K562 (cell line): ENCODE measurements around the gene ACAD10. TPM values are rescaled to one million over a fixed set of nuclear protein-coding genes. Genes with fewer than 3 reads are reported as not detected.

Experiments
- CAMTA2 ChIP-seq: fragments of 250-450 bp; sonication (Bioruptor Pico); conservative IDR thresholded peaks from 2 replicates; pipeline ENCODE4 v1.5.1; 2022
- FOXA3 ChIP-seq, 2 experiments: fragments of 450-650 bp in 1 of 2; sonication (generic) in 1 of 2; formaldehyde crosslinking; IDR thresholded peaks in 1 of 2; conservative IDR thresholded peaks in 1 of 2; 2 replicates each; pipeline versions ENCODE4 v1.4.0 to v1.8.0; 2020 to 2022; ENCODE audit warnings: mild to moderate bottlenecking in 2 of 2, missing genetic modification reagents in 1 of 2
- HDAC8 ChIP-seq: fragments of 450-650 bp; IDR thresholded peaks from 2 replicates; pipeline ENCODE4 v1.6.1; 2016; ENCODE audit warnings: mild to moderate bottlenecking, missing genetic modification characterization, moderate library complexity, missing compliant biosample characterization
- HMGN3 ChIP-seq: IDR thresholded peaks from 2 replicates; pipeline ENCODE4 v1.6.1; 2011; ENCODE audit warnings: borderline replicate concordance, low read depth, mild to moderate bottlenecking, mixed read lengths, low read length; ENCODE audit not compliant: insufficient read length; ENCODE audit errors: extremely low read depth
- KDM4B ChIP-seq, 2 experiments: fragments of 450-650 bp in 1 of 2; sonication (generic) in 1 of 2; IDR thresholded peaks; 2 replicates each; pipeline ENCODE4 v1.6.1; 2016 to 2017; ENCODE audit warnings: borderline replicate concordance in 2 of 2, antibody characterized with exemption in 1 of 2, low read depth in 1 of 2, mild to moderate bottlenecking in 1 of 2
- KLF13 ChIP-seq: fragments of 450-650 bp; IDR thresholded peaks from 2 replicates; pipeline ENCODE4 v1.6.1; 2016; ENCODE audit warnings: missing genetic modification characterization, low read depth, mild to moderate bottlenecking, missing compliant biosample characterization, moderate library complexity, borderline replicate concordance
- KLF6 ChIP-seq: fragments of 250-450 bp; sonication (Bioruptor Pico); IDR thresholded peaks from 2 replicates; pipeline ENCODE4 v1.4.0; 2020; ENCODE audit warnings: mild to moderate bottlenecking, moderate library complexity, borderline replicate concordance
- MEF2D ChIP-seq: conservative IDR thresholded peaks from 2 replicates; pipeline ENCODE4 v1.6.1; 2016; ENCODE audit warnings: low read depth, missing genetic modification characterization, missing compliant biosample characterization
- MTF1 ChIP-seq: fragments of 250-450 bp; sonication (Bioruptor Pico); IDR thresholded peaks from 2 replicates; pipeline ENCODE4 v1.9.0; 2021; ENCODE audit warnings: moderate library complexity, mild to moderate bottlenecking, inconsistent platforms, borderline replicate concordance
- NEUROD1 ChIP-seq: fragments of 150-350 bp; IDR thresholded peaks from 2 replicates; pipeline ENCODE4 v1.6.1; 2014; ENCODE audit warnings: borderline replicate concordance, low read length, low read depth; ENCODE audit not compliant: partially characterized antibody
- NFYB ChIP-seq: IDR thresholded peaks from 2 replicates; pipeline ENCODE4 v1.6.1; 2011; ENCODE audit warnings: mild to moderate bottlenecking, moderate library complexity; ENCODE audit not compliant: insufficient read length; ENCODE audit errors: extremely low read depth
- POLR2AphosphoS2 ChIP-seq: IDR thresholded peaks from 2 replicates; pipeline ENCODE4 v1.6.1; 2012; ENCODE audit warnings: low read length, improper control_type of control experiment
- SRSF7 ChIP-seq: fragments of 200-400 bp; formaldehyde crosslinking; optimal IDR thresholded peaks from 2 replicates; pipeline ENCODE3; 2017; ENCODE audit warnings: mild to moderate bottlenecking, low read depth, low read length
- TRIM24 ChIP-seq, 2 experiments: fragments of 450-650 bp; IDR thresholded peaks; 2 replicates each; pipeline ENCODE4 v1.6.1; 2016
- polyA plus RNA-seq, 8 experiments: library from polyadenylated mRNA; depleted of rRNA in 4 of 8; stranded (reverse) in 5 of 8; unstranded in 3 of 8; fragments of >200 nt; fragmentation: Nextera tagmentation in 2 of 8; fragmentation: Illumina TruSeq in 1 of 8; extraction: Ambion mirVana in 2 of 8; extraction: Trizol in 1 of 8; gene quantifications; 2 replicates each; pipeline versions ENCODE4 v1.2.1 to v1.2.3, GENCODE V29; 2011 to 2014; ENCODE audit warnings: inconsistent platforms in 1 of 8, missing spikeins in 1 of 8
- total RNA-seq, 7 experiments: library from RNA; depleted of rRNA in 6 of 7; stranded (reverse); fragments of >200 nt in 6 of 7; fragmentation: Illumina TruSeq in 2 of 7; extraction: Trizol in 2 of 7; gene quantifications; 2 replicates each; pipeline versions ENCODE4 v1.2.1 to v1.2.3, GENCODE V29; 2011 to 2021; ENCODE audit warnings: low replicate concordance in 1 of 7
- TF ChIP-seq, protein P1 (sequence below): fragments of 250-450 bp; sonication (Bioruptor Pico); IDR thresholded peaks from 2 replicates; pipeline ENCODE4 v1.8.0; 2022; ENCODE audit warnings: inconsistent platforms
- TF ChIP-seq, protein P2 (sequence below): IDR thresholded peaks from 2 replicates; pipeline ENCODE4 v1.6.1; 2012; ENCODE audit warnings: low read depth, low read length, improper control_type of control experiment, borderline replicate concordance
- TF ChIP-seq, protein P3 (sequence below): fragments of 450-650 bp; IDR thresholded peaks from 2 replicates; pipeline ENCODE4 v1.6.1; 2017; ENCODE audit warnings: antibody characterized with exemption
- TF ChIP-seq, protein P4 (sequence below): sonication (generic); formaldehyde crosslinking; IDR thresholded peaks from 2 replicates; pipeline ENCODE4 v1.4.0; 2020; ENCODE audit warnings: mild to moderate bottlenecking, missing genetic modification reagents

Gene ACAD10
- total and polyA plus RNA-seq, 9 of the 15 experiments (the other 6 are each of a cell fraction or from before 2014, with no cell fraction given) = 2.3 to 19.2 (median 12.0) TPM

- TF ChIP-seq, protein P1, sequence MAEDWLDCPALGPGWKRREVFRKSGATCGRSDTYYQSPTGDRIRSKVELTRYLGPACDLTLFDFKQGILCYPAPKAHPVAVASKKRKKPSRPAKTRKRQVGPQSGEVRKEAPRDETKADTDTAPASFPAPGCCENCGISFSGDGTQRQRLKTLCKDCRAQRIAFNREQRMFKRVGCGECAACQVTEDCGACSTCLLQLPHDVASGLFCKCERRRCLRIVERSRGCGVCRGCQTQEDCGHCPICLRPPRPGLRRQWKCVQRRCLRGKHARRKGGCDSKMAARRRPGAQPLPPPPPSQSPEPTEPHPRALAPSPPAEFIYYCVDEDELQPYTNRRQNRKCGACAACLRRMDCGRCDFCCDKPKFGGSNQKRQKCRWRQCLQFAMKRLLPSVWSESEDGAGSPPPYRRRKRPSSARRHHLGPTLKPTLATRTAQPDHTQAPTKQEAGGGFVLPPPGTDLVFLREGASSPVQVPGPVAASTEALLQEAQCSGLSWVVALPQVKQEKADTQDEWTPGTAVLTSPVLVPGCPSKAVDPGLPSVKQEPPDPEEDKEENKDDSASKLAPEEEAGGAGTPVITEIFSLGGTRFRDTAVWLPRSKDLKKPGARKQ (CRISPR knock-in tag) = no peak
- TF ChIP-seq SRSF7 (no peak), KLF13 (tag) (no peak), KLF6 (CRISPR knock-in tag) (no peak), HMGN3 (peak; percentile 74), NEUROD1 (no peak), KDM4B (IDR thresholded peaks at IDR 0.05; ENCODE audit: borderline replicate concordance in 2 of 2, low read depth in 1 of 2) (no peak), NFYB (peak; percentile 71), HDAC8 (tag) (0 out of 2 replicates have a peak, but pooled peaks have one; percentile 29), FOXA3 (CRISPR knock-in tag; conservative IDR thresholded peaks at IDR 0.05 in 1 of 2, IDR thresholded peaks at IDR 0.05 in 1 of 2) (peak in 1 of 2 experiments; percentile 70; a peak in 2 of 4 replicates), POLR2AphosphoS2 (peak; percentile 67; the same call in 1 of the 2 replicates), CAMTA2 (CRISPR knock-in tag) (no peak), MTF1 (CRISPR knock-in tag) (0 out of 2 replicates have a peak, but pooled peaks have one; percentile 5), TRIM24 (IDR thresholded peaks at IDR 0.05) (0 out of 4 replicates have a peak, but pooled peaks of 1 of the 2 experiments have one; percentile 11), MEF2D (tag) (peak; percentile 75)
- TF ChIP-seq, protein P2, sequence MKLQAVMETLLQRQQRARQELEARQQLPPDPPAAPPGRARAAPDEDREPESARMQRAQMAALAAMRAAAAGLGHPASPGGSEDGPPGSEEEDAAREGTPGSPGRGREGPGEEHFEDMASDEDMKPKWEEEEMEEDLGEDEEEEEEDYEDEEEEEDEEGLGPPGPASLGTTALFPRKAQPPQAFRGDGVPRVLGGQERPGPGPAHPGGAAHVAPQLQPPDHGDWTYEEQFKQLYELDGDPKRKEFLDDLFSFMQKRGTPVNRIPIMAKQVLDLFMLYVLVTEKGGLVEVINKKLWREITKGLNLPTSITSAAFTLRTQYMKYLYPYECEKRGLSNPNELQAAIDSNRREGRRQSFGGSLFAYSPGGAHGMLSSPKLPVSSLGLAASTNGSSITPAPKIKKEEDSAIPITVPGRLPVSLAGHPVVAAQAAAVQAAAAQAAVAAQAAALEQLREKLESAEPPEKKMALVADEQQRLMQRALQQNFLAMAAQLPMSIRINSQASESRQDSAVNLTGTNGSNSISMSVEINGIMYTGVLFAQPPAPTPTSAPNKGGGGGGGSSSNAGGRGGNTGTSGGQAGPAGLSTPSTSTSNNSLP = no peak
- TF ChIP-seq, protein P3, sequence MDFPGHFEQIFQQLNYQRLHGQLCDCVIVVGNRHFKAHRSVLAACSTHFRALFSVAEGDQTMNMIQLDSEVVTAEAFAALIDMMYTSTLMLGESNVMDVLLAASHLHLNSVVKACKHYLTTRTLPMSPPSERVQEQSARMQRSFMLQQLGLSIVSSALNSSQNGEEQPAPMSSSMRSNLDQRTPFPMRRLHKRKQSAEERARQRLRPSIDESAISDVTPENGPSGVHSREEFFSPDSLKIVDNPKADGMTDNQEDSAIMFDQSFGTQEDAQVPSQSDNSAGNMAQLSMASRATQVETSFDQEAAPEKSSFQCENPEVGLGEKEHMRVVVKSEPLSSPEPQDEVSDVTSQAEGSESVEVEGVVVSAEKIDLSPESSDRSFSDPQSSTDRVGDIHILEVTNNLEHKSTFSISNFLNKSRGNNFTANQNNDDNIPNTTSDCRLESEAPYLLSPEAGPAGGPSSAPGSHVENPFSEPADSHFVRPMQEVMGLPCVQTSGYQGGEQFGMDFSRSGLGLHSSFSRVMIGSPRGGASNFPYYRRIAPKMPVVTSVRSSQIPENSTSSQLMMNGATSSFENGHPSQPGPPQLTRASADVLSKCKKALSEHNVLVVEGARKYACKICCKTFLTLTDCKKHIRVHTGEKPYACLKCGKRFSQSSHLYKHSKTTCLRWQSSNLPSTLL = no peak
- TF ChIP-seq, protein P4, sequence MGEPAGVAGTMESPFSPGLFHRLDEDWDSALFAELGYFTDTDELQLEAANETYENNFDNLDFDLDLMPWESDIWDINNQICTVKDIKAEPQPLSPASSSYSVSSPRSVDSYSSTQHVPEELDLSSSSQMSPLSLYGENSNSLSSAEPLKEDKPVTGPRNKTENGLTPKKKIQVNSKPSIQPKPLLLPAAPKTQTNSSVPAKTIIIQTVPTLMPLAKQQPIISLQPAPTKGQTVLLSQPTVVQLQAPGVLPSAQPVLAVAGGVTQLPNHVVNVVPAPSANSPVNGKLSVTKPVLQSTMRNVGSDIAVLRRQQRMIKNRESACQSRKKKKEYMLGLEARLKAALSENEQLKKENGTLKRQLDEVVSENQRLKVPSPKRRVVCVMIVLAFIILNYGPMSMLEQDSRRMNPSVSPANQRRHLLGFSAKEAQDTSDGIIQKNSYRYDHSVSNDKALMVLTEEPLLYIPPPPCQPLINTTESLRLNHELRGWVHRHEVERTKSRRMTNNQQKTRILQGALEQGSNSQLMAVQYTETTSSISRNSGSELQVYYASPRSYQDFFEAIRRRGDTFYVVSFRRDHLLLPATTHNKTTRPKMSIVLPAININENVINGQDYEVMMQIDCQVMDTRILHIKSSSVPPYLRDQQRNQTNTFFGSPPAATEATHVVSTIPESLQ (CRISPR knock-in tag) = no peak
These were observed at the start of gene ACAD10, which contains the start of gene BRAP (continued) for GRCh38 chr12:111685811-111686573.
